Neural progenitor cell (in vitro differentiated cells): ENCODE results near the gene CDHR2. TPM values are rescaled to one million over a fixed set of nuclear protein-coding genes. Genes with fewer than 3 reads are reported as not detected.
A peak's percentile ranks its signal among the peaks of the same experiment; 100 is the strongest.

Source experiments
- DNase-seq: peaks from one replicate; pipeline ENCODE4 v3.0.0-alpha.2; 2016; ENCODE audit warnings: low spot score
- H2AFZ ChIP-seq: fragments of 200-600 bp; sonication (generic); replicated peaks from 2 replicates; pipeline ENCODE4 v1.6.1; 2016; ENCODE audit warnings: antibody characterized with exemption
- H3F3A ChIP-seq: fragments of 200-600 bp; sonication (generic); 2 replicates; pipeline ENCODE4 v1.6.1; 2016; ENCODE audit warnings: antibody characterized with exemption, low read depth
- H3K27ac ChIP-seq: fragments of 200-600 bp; sonication (generic); 2 replicates; pipeline ENCODE4 v1.5.1; 2016; ENCODE audit warnings: mild to moderate bottlenecking
- H3K27me3 ChIP-seq: fragments of 200-600 bp; sonication (generic); 2 replicates; pipeline ENCODE4 v1.6.1; 2016; ENCODE audit warnings: mild to moderate bottlenecking, moderate library complexity
- H3K36me3 ChIP-seq: fragments of 200-600 bp; sonication (generic); 2 replicates; pipeline ENCODE4 v1.5.1; 2016
- H3K4me1 ChIP-seq: fragments of 200-600 bp; sonication (generic); 2 replicates; pipeline ENCODE4 v1.6.1; 2016; ENCODE audit warnings: mixed run types
- H3K4me2 ChIP-seq: fragments of 200-600 bp; sonication (generic); 2 replicates; pipeline ENCODE4 v1.6.1; 2016
- H3K4me3 ChIP-seq: fragments of 200-600 bp; sonication (generic); 2 replicates; pipeline ENCODE4 v1.5.1; 2016
- H3K79me2 ChIP-seq: fragments of 200-600 bp; sonication (generic); 2 replicates; pipeline ENCODE4 v1.6.1; 2016; ENCODE audit warnings: low read depth
- H3K9ac ChIP-seq: fragments of 200-600 bp; sonication (generic); 2 replicates; pipeline ENCODE4 v1.6.1; 2016
- H3K9me3 ChIP-seq: fragments of 200-600 bp; sonication (generic); 2 replicates; pipeline ENCODE4 v1.5.1; 2016; ENCODE audit warnings: low read depth
- H4K20me1 ChIP-seq: fragments of 200-600 bp; sonication (generic); 2 replicates; pipeline ENCODE4 v1.6.1; 2016; ENCODE audit warnings: low read depth
- H3K27ac Mint-ChIP-seq: 3 replicates; pipeline ENCODE4 v1.8.0; 2021; ENCODE audit warnings: mixed read lengths
- H3K27me3 Mint-ChIP-seq: 2 replicates; pipeline ENCODE4 v1.8.0; 2022; ENCODE audit warnings: low read depth, mild to moderate bottlenecking, inconsistent platforms, moderate library complexity, mixed read lengths; ENCODE audit not compliant: insufficient read depth
- H3K36me3 Mint-ChIP-seq: 3 replicates; pipeline ENCODE4 v1.8.0; 2021; ENCODE audit warnings: mixed read lengths
- H3K4me1 Mint-ChIP-seq: 3 replicates; pipeline ENCODE4 v1.8.0; 2021; ENCODE audit warnings: mixed read lengths
- H3K4me3 Mint-ChIP-seq: 3 replicates; pipeline ENCODE4 v1.8.0; 2021; ENCODE audit warnings: mild to moderate bottlenecking, moderate library complexity, mixed read lengths
- H3K9me3 Mint-ChIP-seq: 3 replicates; pipeline ENCODE4 v1.8.0; 2020; ENCODE audit warnings: mixed read lengths
- CTCF ChIP-seq: fragments of 200-600 bp; sonication (generic); IDR thresholded peaks from 2 replicates; pipeline ENCODE4 v1.5.1; 2017; ENCODE audit warnings: antibody characterized with exemption, mild to moderate bottlenecking
- EZH2 ChIP-seq: fragments of 200-600 bp; sonication (generic); IDR thresholded peaks from 2 replicates; pipeline ENCODE4 v1.6.1; 2017; ENCODE audit warnings: antibody characterized with exemption, mild to moderate bottlenecking, moderate library complexity
- EZH2phosphoT487 ChIP-seq: fragments of 200-600 bp; sonication (generic); IDR thresholded peaks from 2 replicates; pipeline ENCODE4 v1.6.1; 2017; ENCODE audit warnings: antibody characterized with exemption
- total RNA-seq: library from RNA; depleted of rRNA; stranded (reverse); fragments of >200 nt; gene quantifications from 2 replicates; pipeline ENCODE4 v1.2.3, GENCODE V29; 2015; ENCODE audit warnings: low replicate concordance

The CDHR2 gene
- total RNA-seq, 1 donor from 2014 or later = not detected

GRCh38 chr5:176533894-176534611 is 15.1 kb upstream of the CDHR2 start:
- no peak overlapping the region for H2AFZ ChIP-seq
- peaks cover 34% of the 10 kb centered on the region for H3K4me1 Mint-ChIP-seq
- no peaks in the 10 kb centered on the region for H3K27me3 ChIP-seq
- H3K27ac ChIP-seq = no peak overlapping the region
- H3K36me3 Mint-ChIP-seq = peaks cover 6% of the 10 kb centered on the region
- H3K9ac ChIP-seq = no peak overlapping the region
- peaks cover 15% of the 10 kb centered on the region for H3K4me1 ChIP-seq
- H3F3A ChIP-seq = peaks cover 14% of the 10 kb centered on the region
- H3K9me3 ChIP-seq = no peaks in the 10 kb centered on the region
- no peak overlapping the region for H3K4me3 ChIP-seq
- no peaks in the 10 kb centered on the region for H3K36me3 ChIP-seq
- peaks cover 62% of the 10 kb centered on the region for H3K79me2 ChIP-seq
- H3K27ac Mint-ChIP-seq = no peak overlapping the region
- H3K4me3 Mint-ChIP-seq = peak overlapping the region; percentile 99
- peaks cover 57% of the 10 kb centered on the region for H4K20me1 ChIP-seq
- H3K9me3 Mint-ChIP-seq = no peaks in the 10 kb centered on the region
- H3K4me2 ChIP-seq = peak overlapping the region; percentile 91
- DNase-seq = no peak
- TF ChIP-seq EZH2phosphoT487 (no peak), CTCF (no peak), EZH2 (no peak)
- H3K27me3 Mint-ChIP-seq = peaks cover under 1% of the 10 kb centered on the region

GRCh38 chr5:176534640-176535039 is 14.5 kb upstream of the CDHR2 start:
- Histone ChIP-seq H3K27ac (no peak overlapping the region), H3K79me2 (peaks cover 62% of the 10 kb centered on the region), H3K9me3 (no peaks in the 10 kb centered on the region), H3K4me1 (peaks cover 15% of the 10 kb centered on the region), H4K20me1 (peaks cover 57% of the 10 kb centered on the region), H2AFZ (no peak overlapping the region), H3K4me2 (peak overlapping the region; percentile 91), H3K9ac (no peak overlapping the region), H3K27me3 (no peaks in the 10 kb centered on the region), H3K4me3 (no peak overlapping the region), H3F3A (peaks cover 15% of the 10 kb centered on the region), H3K36me3 (no peaks in the 10 kb centered on the region)
- DNase-seq = no peak
- Mint-ChIP-seq H3K4me1 (peaks cover 34% of the 10 kb centered on the region), H3K27ac (no peak overlapping the region), H3K27me3 (peaks cover 4% of the 10 kb centered on the region), H3K9me3 (no peaks in the 10 kb centered on the region), H3K4me3 (peak overlapping the region; percentile 99), H3K36me3 (peaks cover 5% of the 10 kb centered on the region)
- no peak for TF ChIP-seq CTCF
- TF ChIP-seq EZH2phosphoT487 = no peak
- TF ChIP-seq EZH2 = no peak

GRCh38 chr5:176535101-176535663 is 14.0 kb upstream of the CDHR2 start:
- no peaks in the 10 kb centered on the region for H3K36me3 ChIP-seq
- Mint-ChIP-seq H3K27ac (peak overlapping the region; percentile 97), H3K9me3 (no peaks in the 10 kb centered on the region), H3K27me3 (peaks cover 5% of the 10 kb centered on the region), H3K4me3 (peak overlapping the region; percentile 99), H3K36me3 (peaks cover 5% of the 10 kb centered on the region), H3K4me1 (peaks cover 34% of the 10 kb centered on the region)
- H3K9ac ChIP-seq = peak overlapping the region; percentile 97
- no peak for DNase-seq
- peaks cover 15% of the 10 kb centered on the region for H3F3A ChIP-seq
- no peak overlapping the region for H3K27ac ChIP-seq
- peak overlapping the region; percentile 91 for H3K4me2 ChIP-seq
- no peaks in the 10 kb centered on the region for H3K9me3 ChIP-seq
- H3K4me1 ChIP-seq = peaks cover 15% of the 10 kb centered on the region
- no peak overlapping the region for H2AFZ ChIP-seq
- peaks cover 62% of the 10 kb centered on the region for H3K79me2 ChIP-seq
- H4K20me1 ChIP-seq = peaks cover 57% of the 10 kb centered on the region
- H3K27me3 ChIP-seq = no peaks in the 10 kb centered on the region
- TF ChIP-seq CTCF (no peak), EZH2 (no peak), EZH2phosphoT487 (no peak)
- H3K4me3 ChIP-seq = peak overlapping the region; percentile 72
